DMS153 treated with DMSO at 0.1 percent for 48 hours (cell line): ENCODE results near the gene ZNG1C.
"Not testable (repeated sequence)": the region's sequence is repeated elsewhere in the genome, so short reads cannot be mapped to it uniquely, and the experiment has no call there.

ENCODE experiments used
- DNase-seq: peaks from one replicate; lab custom pipeline; 2025; ENCODE audit not compliant: unreplicated experiment; lab: John Stamatoyannopoulos, UW

ZNG1C gene

DNA sequence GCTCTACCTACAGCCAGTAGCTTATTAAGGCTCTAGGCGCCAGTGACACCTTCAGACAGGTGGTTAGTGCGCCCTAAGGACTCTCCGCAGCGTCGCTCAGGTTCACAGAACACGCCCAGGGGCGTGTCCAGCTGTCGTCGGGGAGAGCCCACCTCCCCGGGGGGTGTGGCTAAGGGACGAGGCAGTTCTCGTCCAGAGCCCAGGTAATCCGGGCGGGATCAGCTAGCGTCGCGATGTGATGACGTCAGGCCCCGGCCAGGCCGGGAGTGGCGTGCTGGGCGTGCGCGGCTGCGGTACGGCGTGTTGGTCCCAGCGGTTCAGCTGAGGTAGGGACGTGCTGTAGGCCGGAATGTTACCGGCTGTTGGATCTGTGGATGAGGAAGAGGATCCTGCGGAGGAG, at the start of gene ZNG1C:
ZNG1C (plus strand) TSS at position 301 of the 400 bp plus-strand sequence; CDS start at position 350, 49 bp downstream.
- not testable (repeated sequence) for DNase-seq

- not testable (repeated sequence) for DNase-seq
Observed at GRCh38 chr9:68242437-68242836, 654 bp downstream of the ZNG1C start.

GRCh38 chr9:68281041-68281440, 39.3 kb downstream of the ZNG1C start:
- not testable (repeated sequence) for DNase-seq

DNA sequence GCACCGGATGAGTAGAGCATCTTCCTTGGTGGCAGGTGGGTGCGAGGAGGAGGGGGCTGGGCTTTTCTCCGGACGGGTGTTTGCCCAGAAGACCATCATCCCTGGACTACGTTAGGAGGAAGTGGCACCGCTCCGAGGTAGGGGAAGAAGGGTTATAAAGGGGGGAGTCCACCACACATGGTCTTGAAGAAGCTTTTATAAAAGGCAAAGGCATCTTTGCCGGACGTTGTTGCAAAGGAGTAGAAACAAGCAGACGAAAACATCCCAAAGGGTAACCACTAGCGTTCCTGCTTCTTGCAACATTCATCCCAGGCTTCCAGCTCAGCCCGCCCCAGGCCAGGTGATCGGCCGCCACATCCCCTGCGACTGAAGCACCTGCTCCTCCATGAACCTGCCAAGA, 60.8 kb downstream of the ZNG1C start, which contains the start of gene FOXD4L3:
FOXD4L3 (plus strand) TSS at position 301 of the 400 bp plus-strand sequence; CDS start at position 386, 85 bp downstream.
- DNase-seq: not testable (repeated sequence)

- not testable (repeated sequence) for DNase-seq
Observed at GRCh38 chr9:68303771-68304170, 62.0 kb downstream of the ZNG1C start.

- not testable (repeated sequence) for DNase-seq
Observed at GRCh38 chr9:68304212-68304611, 62.4 kb downstream of the ZNG1C start.

GRCh38 chr9:68304777-68305176, 63.0 kb downstream of the ZNG1C start:
- DNase-seq: not testable (repeated sequence)

- not testable (repeated sequence) for DNase-seq
Observed at GRCh38 chr9:68305680-68306285, 64.0 kb downstream of the ZNG1C start.

GRCh38 chr9:68306391-68306964, 64.7 kb downstream of the ZNG1C start:
- DNase-seq: not testable (repeated sequence)

DNA sequence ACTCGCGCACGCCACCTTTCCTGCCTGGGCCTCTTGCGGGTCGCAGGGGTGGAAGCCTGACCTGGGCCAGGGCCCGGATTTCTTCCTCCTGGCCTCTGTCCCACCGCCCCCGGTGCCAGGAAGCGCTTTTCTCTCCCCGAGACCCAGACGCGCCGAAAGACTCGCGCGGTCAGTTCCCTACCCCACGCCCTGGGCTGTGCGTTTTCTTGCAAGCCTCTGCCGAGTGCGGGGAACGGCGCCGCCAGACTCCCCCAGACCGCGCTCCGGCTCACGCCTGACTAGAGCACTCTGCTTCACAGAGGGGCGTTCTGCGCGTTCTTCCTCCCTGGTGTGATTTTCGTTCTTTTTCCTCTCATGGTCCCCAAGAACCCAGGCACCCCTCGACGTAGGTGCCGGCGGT, 65.3 kb downstream of the ZNG1C start:
- not testable (repeated sequence) for DNase-seq

DNA sequence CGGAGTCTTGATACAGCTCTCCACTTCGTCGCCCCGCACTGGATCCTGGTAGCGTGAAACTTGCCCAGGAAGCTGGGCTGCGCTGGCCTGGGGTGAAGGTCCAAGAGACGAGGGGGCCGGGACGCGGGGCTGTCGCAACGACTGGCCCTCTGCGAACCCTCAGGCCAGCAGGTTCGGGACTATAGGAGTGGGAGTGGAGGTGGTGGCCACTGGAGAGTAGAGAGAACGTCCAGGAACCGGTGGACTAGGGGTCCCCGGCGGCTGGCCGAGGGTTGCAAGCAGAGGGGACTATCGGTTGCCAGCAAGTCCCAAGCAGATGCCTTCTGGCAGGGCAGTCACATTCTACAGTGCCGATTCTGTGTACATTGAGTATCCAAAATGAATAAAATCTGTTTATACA, 65.9 kb downstream of the ZNG1C start:
- not testable (repeated sequence) for DNase-seq

- not testable (repeated sequence) for DNase-seq
Observed at GRCh38 chr9:68311208-68311607, 69.4 kb downstream of the ZNG1C start.

GRCh38 chr9:68318209-68318608, 76.4 kb downstream of the ZNG1C start:
- not testable (repeated sequence) for DNase-seq

GRCh38 chr9:68323749-68324148, 82.0 kb downstream of the ZNG1C start:
- not testable (repeated sequence) for DNase-seq

DNA sequence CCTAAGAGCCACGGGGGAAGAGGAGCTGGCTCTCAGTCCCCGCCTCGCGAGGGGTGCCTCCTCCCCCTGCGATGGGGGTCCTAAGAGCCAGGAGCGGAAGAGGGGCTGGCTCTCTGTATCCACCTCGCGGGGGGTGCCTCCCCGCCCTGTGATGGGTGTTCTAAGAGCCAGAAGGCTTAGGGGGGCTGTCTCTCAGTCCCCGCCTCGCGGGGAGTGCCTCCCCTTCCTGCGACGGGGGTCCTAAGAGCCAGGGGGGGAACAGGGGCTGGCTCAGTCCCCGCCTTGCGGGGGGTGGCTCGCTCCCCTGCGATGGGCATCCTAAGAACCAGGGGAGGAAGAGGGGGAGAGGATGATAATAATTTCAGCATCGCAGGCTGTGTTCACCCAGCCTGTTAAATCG, 82.7 kb downstream of the ZNG1C start:
- not testable (repeated sequence) for DNase-seq

DNA sequence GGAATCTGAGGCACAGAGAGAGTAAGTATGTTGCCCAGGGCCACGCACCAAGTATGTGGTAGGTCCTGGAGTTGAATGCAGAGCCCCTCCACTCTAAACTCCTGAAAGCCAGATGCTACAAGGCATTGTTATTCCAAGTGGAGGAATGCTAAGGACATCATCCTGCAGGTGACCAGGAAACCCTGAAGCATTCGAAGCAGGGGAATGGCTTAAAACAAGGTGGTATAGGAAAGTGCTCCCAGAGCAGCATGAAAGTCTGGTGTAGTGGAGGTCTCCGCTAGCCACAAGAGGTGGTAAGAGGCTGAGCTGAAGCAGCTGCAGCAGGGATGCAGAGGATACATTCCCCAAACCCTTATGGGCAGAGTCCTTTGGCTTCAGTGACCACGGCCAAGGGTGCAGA, 87.3 kb downstream of the ZNG1C start:
- not testable (repeated sequence) for DNase-seq

DNA sequence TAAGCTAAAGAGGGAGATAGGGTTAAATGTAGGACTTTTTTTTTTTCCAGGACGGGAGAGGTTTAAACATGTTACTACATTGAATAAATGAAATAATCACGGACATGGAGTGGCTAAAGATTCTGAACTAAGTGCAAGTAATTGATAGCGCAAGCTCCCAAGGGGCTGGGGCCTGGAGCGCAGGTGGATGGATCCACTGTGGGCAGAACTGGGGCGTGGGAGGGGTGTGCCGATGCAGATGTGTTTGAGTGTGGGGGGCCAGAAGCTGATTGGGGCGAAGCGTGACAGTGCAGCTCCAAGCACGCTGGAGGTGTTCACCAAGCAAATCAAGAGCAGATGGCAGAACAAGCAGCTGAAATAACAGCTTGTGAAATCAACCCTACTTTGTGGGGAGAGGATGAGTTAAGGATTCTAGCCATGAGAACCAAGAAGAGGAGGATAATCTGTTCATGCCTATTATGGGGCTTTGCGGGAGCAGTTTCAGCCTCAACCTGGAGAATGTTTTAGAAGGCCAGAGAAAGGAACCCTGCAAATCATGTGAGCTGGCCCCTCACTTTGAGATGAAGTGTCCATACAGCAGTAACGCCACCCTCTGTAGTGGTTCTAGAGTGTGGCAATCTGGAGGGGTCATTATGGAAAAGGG, 88.9 kb downstream of the ZNG1C start:
- not testable (repeated sequence) for DNase-seq

GRCh38 chr9:68332122-68332521, 90.3 kb downstream of the ZNG1C start:
- DNase-seq: not testable (repeated sequence)

GRCh38 chr9:68335935-68336334, 94.2 kb downstream of the ZNG1C start:
- DNase-seq: not testable (repeated sequence)

- DNase-seq: not testable (repeated sequence)
Observed at GRCh38 chr9:68336639-68337339, 95.0 kb downstream of the ZNG1C start.

- DNase-seq: not testable (repeated sequence)
Observed at GRCh38 chr9:68338000-68338399, 96.2 kb downstream of the ZNG1C start.
